ENCODE data around the gene ZNF544.

The ZNF544 gene

DNA sequence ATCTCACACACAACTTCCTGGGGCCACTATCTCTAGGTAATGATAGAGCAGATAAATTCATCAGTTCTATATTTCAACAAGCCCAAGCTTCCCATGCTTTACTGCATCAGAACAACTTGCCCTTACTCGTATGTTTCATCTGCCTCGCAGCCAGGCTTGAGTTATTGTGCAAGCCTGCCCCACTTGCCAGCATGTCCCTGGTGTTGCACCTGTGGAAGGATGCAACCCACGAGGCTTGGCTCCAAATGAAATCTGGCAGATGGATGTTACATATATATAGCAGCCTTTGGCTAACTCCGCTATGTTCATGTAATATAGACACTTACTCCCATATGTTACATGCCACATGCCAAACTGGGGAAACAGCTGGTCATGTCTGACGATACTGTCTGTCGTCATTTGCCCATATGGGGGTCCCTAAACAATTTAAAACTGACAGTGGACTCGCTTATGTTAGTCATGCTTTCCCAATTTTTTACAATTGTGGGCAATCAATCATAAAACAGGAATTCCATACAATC is 82.7 kb downstream of the ZNF544 start:
- Histone ChIP-seq H2AFZ (ENCODE audit: low read depth) (no peak overlapping the region), H3K4me2 (no peak overlapping the region), H3K36me3 (ENCODE audit: insufficient read depth) (peaks cover 27% of the 10 kb centered on the region; the same call in 1 of the 2 replicates), H3K27ac (no peak overlapping the region), H3K79me2 (ENCODE audit: insufficient read depth, low read depth) (no peaks in the 10 kb centered on the region), H3K9ac (no peak overlapping the region), H3K4me3 (IDR thresholded peaks at IDR 0.05; ENCODE audit: insufficient read depth, low read depth, low read length) (no peak overlapping the region), H3K4me1 (ENCODE audit: low read depth, poor library complexity, severe bottlenecking) (peaks cover 3% of the 10 kb centered on the region), H4K20me1 (ENCODE audit: insufficient read depth) (no peaks in the 10 kb centered on the region), H3K27me3 (ENCODE audit: insufficient read depth, low read depth) (no peaks in the 10 kb centered on the region)
- TF ChIP-seq CTCF (conservative IDR thresholded peaks at IDR 0.05; ENCODE audit: low read depth, low read length), result no peak

Measured in KMS-11 (cell line).